Tibial nerve (tissue), 4 donors: ENCODE data around the gene PSTPIP2. TPM values are rescaled to one million over a fixed set of nuclear protein-coding genes. Genes with fewer than 3 reads are reported as not detected.

ENCODE experiments used
- DNase-seq, 2 donors: peaks; one replicate each; pipeline ENCODE4 v3.0.0-alpha.2; 2019; ENCODE audit warnings: low spot score in 2 of 2
- H3K27ac ChIP-seq, 4 donors: fragments of 200-600 bp; sonication (generic) in 3 of 4; one replicate each; pipeline ENCODE4 v1.5.1; 2017 to 2019; ENCODE audit warnings: mild to moderate bottlenecking in 1 of 4
- H3K27me3 ChIP-seq, 2 donors: fragments of 200-600 bp; sonication (generic) in 1 of 2; one replicate each; pipeline versions ENCODE4 v1.5.1 to v1.6.0; 2017 to 2019
- H3K36me3 ChIP-seq, 3 donors: fragments of 200-600 bp; sonication (generic); one replicate each; pipeline ENCODE4 v1.5.1; 2018 to 2019
- H3K4me1 ChIP-seq, 4 donors: fragments of 200-600 bp; sonication (generic) in 3 of 4; one replicate each; pipeline ENCODE4 v1.5.1; 2017 to 2019
- H3K4me3 ChIP-seq, 4 donors: fragments of 200-600 bp; sonication (generic) in 3 of 4; one replicate each; pipeline ENCODE4 v1.5.1; 2017 to 2019; ENCODE audit warnings: mild to moderate bottlenecking in 1 of 4, moderate library complexity in 1 of 4
- H3K9me3 ChIP-seq, 4 donors: fragments of 200-600 bp; sonication (generic) in 3 of 4; one replicate each; pipeline ENCODE4 v1.5.1; 2017 to 2019
- EP300 ChIP-seq, 2 donors: sonication (generic); formaldehyde crosslinking; IDR thresholded peaks; one replicate each; pipeline ENCODE4 v1.6.1; 2017; ENCODE audit warnings: antibody characterized with exemption in 2 of 2, mild to moderate bottlenecking in 1 of 2
- POLR2A ChIP-seq, 2 donors: fragments of 450-650 bp; IDR thresholded peaks; one replicate each; pipeline ENCODE4 v1.6.1; 2017; ENCODE audit warnings: antibody characterized with exemption in 2 of 2, mild to moderate bottlenecking in 2 of 2, moderate library complexity in 2 of 2
- whole genome bisulfite sequencing, 2 donors: methylation state at CpG; one replicate each; pipeline ENCODE4 v1.1.5; 2018; 5-methylcytosine and 5-hydroxymethylcytosine counted together
- total RNA-seq, 4 donors: library from RNA; depleted of rRNA; stranded (reverse); fragments of >200 nt; gene quantifications; one replicate each; pipeline ENCODE4 v1.1.0, GENCODE V29; 2016
- TF ChIP-seq, protein P1 (sequence below), 5 experiments: fragments of 200-600 bp in 3 of 5; fragments of 450-650 bp in 2 of 5; sonication (generic) in 3 of 5; IDR thresholded peaks; one replicate each; pipeline ENCODE4 v1.5.1; 2016 to 2019; ENCODE audit warnings: antibody characterized with exemption in 5 of 5, mild to moderate bottlenecking in 3 of 5, moderate library complexity in 2 of 5

PSTPIP2 gene, protein sequence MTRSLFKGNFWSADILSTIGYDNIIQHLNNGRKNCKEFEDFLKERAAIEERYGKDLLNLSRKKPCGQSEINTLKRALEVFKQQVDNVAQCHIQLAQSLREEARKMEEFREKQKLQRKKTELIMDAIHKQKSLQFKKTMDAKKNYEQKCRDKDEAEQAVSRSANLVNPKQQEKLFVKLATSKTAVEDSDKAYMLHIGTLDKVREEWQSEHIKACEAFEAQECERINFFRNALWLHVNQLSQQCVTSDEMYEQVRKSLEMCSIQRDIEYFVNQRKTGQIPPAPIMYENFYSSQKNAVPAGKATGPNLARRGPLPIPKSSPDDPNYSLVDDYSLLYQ
- total RNA-seq = 1 to 10 TPM; 5.4 to 9.9 (median 7.1) TPM

DNA sequence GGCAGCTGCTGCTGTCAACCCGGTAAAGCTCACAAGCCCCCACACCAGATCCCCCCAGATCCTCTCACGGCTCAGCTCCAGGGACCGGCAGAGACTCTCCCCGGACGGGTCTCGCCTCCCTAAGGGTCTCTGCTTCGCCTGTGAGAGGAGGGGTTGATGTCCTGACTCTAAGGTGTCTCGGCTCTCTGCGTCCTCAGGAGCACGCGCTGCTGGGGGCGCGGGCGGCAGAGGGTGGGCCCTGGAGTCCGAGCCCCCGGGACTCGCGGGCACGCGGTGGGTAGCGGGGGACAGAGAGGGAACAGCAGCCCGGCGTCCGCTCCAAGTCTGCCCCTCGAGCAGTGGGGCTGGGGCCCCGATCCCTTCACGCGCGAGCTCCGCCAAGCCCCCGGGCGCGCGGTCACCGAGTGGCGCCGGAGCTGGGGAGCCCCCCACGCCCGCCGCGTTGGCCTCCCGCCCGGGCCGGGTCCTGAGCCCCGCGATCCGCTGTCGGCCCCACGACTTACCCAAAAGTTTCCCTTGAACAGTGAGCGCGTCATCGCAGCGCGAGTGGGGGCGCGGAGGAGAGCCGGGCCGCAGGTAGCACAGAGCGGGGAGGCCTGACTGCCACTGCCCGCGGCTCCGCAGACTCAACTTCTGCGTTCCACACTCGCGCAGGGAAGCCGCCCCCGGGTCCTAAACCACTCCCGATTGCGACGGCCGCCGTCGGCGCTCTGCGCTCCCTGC, at the start of gene PSTPIP2:
Gene PSTPIP2, minus strand, starts transcription at position 608 of the 723 bp plus-strand sequence. Its CDS starts 72 bp downstream, at position 536.
- DNase-seq = peak; percentile 38 to 47
- Histone ChIP-seq H3K9me3 (peaks cover 0 to 4% (median 0%) of the 10 kb centered on the region in 4 donors), H3K4me3 (peak within 1 kb of the TSS; percentile 32 to 73 (median 64)), H3K27me3 (no peaks in the 10 kb centered on the region), H3K27ac (peak within 1 kb of the TSS in 2 of 4 donors; percentile 58 to 68), H3K4me1 (peaks cover 0 to 30% (median 13%) of the 10 kb centered on the region in 4 donors), H3K36me3 (no peaks in the 10 kb centered on the region)
- TF ChIP-seq EP300 (IDR thresholded peaks at IDR 0.05) (peak in 1 of 2 donors; percentile 11), POLR2A (IDR thresholded peaks at IDR 0.05) (no peak)
- TF ChIP-seq, protein P1, sequence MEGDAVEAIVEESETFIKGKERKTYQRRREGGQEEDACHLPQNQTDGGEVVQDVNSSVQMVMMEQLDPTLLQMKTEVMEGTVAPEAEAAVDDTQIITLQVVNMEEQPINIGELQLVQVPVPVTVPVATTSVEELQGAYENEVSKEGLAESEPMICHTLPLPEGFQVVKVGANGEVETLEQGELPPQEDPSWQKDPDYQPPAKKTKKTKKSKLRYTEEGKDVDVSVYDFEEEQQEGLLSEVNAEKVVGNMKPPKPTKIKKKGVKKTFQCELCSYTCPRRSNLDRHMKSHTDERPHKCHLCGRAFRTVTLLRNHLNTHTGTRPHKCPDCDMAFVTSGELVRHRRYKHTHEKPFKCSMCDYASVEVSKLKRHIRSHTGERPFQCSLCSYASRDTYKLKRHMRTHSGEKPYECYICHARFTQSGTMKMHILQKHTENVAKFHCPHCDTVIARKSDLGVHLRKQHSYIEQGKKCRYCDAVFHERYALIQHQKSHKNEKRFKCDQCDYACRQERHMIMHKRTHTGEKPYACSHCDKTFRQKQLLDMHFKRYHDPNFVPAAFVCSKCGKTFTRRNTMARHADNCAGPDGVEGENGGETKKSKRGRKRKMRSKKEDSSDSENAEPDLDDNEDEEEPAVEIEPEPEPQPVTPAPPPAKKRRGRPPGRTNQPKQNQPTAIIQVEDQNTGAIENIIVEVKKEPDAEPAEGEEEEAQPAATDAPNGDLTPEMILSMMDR (IDR thresholded peaks at IDR 0.05) = peak in 1 of 5 experiments; percentile 9
- WGBS, 2 donors = 0% methylated on average over 10 to 32 of the region's 75 CpGs

DNA sequence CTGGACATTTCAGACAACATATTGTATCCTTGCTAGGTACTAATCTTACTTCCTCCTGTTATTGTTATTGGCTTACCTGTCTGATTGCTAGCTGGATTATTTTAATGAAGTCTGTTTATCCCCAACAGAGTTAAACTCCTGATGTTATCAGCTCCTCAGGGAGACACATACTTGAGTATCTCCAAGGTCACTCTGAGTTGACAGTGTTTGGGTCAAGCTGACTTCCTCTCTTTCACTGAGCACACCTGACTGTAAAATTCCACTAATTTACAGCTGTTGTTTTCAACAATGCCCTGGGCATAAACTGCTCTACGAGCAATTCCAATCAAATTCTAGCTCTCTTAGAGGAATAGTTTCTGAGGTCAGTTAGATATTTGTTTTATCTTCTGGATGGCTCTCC, 41.7 kb upstream of the PSTPIP2 start:
- TF ChIP-seq EP300 (IDR thresholded peaks at IDR 0.05) = no peak
- TF ChIP-seq, protein P1 (IDR thresholded peaks at IDR 0.05) = no peak
- TF ChIP-seq POLR2A (IDR thresholded peaks at IDR 0.05) = no peak
- WGBS, 2 donors = 87 to 96% methylated on average over 1 of the region's 1 CpG
- Histone ChIP-seq H3K4me1 (no peaks in the 10 kb centered on the region), H3K4me3 (no peak overlapping the region), H3K36me3 (peaks cover 0 to 73% (median 0%) of the 10 kb centered on the region in 3 donors), H3K27ac (no peak overlapping the region), H3K27me3 (no peaks in the 10 kb centered on the region), H3K9me3 (no peaks in the 10 kb centered on the region)
- no peak for DNase-seq

DNA sequence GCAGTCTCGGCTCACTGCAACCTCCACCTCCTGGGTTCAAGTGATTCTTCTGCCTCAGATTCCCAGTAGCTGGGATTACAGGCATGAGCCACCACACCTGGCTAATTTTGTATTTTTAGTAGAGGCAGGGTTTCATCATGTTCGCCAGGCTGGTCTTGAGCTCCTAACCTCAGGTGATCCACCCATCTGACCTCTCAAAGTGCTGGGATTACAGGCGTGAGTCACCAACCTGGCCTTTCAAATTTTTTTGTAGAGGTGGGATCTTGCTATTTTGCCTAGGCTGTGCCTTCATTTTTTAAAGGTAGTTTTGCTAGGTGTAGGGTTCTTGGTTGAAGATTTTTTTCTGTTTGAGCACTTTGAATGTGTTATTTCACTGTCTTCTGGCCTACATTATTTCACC, 38.3 kb upstream of the PSTPIP2 start:
- peaks cover 0 to 5% (median 2%) of the 10 kb centered on the region in 4 donors for H3K4me1 ChIP-seq
- H3K4me3 ChIP-seq = no peak overlapping the region
- peaks cover 0 to 62% (median 0%) of the 10 kb centered on the region in 3 donors for H3K36me3 ChIP-seq
- H3K9me3 ChIP-seq = no peaks in the 10 kb centered on the region
- H3K27me3 ChIP-seq = no peaks in the 10 kb centered on the region
- no peak for TF ChIP-seq POLR2A (IDR thresholded peaks at IDR 0.05)
- TF ChIP-seq, protein P1 (IDR thresholded peaks at IDR 0.05) = no peak
- no peak for TF ChIP-seq EP300 (IDR thresholded peaks at IDR 0.05)
- WGBS, 2 donors = 96 to 98% methylated on average over 3 of the region's 3 CpGs
- no peak overlapping the region for H3K27ac ChIP-seq
- DNase-seq = no peak

DNA sequence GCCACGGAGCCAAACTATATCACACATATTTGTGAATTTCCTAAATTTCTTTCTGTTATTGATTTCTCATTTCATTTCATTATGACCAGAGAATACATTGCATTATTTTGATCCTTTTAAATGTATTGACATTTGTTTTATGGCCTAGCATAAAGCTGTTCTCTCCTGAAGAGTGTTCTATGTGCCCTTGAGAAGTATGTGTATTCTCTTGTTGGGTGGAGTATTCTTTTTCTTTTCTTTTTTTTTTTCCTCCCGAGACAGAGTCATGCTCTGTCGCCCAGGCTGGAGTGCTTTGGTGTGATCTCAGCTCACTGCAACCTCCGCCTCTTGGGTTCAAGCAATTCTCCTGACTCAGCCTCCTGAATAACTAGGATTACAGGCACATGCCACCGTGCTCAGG, 37.3 kb upstream of the PSTPIP2 start:
- no peak overlapping the region for H3K27ac ChIP-seq
- H3K27me3 ChIP-seq = no peaks in the 10 kb centered on the region
- H3K36me3 ChIP-seq = peaks cover 0 to 52% (median 0%) of the 10 kb centered on the region in 3 donors
- DNase-seq = no peak
- TF ChIP-seq EP300 (IDR thresholded peaks at IDR 0.05) (no peak), POLR2A (IDR thresholded peaks at IDR 0.05) (no peak)
- TF ChIP-seq, protein P1 (IDR thresholded peaks at IDR 0.05) = no peak
- 86 to 92% methylated on average over 5 of the region's 5 CpGs for WGBS, 2 donors
- H3K4me3 ChIP-seq = no peak overlapping the region
- no peaks in the 10 kb centered on the region for H3K9me3 ChIP-seq
- H3K4me1 ChIP-seq = peaks cover 0 to 11% (median 5%) of the 10 kb centered on the region in 4 donors
